HG03103 (cell line): Measurements from ENCODE around the gene SIRPD.

Experiments
- ATAC-seq: cut with Tn5 transposase; IDR thresholded peaks from one replicate; pipeline ENCODE4 v1.9.1; 2021; ENCODE audit warnings: low read depth; ENCODE audit not compliant: unreplicated experiment

SIRPD gene

GRCh38 chr20:1538655-1539054 is 18.9 kb downstream of the SIRPD start:
- ATAC-seq = no peak

- ATAC-seq = no peak
These were observed 19.8 kb downstream of the SIRPD start for GRCh38 chr20:1537731-1538058.

DNA sequence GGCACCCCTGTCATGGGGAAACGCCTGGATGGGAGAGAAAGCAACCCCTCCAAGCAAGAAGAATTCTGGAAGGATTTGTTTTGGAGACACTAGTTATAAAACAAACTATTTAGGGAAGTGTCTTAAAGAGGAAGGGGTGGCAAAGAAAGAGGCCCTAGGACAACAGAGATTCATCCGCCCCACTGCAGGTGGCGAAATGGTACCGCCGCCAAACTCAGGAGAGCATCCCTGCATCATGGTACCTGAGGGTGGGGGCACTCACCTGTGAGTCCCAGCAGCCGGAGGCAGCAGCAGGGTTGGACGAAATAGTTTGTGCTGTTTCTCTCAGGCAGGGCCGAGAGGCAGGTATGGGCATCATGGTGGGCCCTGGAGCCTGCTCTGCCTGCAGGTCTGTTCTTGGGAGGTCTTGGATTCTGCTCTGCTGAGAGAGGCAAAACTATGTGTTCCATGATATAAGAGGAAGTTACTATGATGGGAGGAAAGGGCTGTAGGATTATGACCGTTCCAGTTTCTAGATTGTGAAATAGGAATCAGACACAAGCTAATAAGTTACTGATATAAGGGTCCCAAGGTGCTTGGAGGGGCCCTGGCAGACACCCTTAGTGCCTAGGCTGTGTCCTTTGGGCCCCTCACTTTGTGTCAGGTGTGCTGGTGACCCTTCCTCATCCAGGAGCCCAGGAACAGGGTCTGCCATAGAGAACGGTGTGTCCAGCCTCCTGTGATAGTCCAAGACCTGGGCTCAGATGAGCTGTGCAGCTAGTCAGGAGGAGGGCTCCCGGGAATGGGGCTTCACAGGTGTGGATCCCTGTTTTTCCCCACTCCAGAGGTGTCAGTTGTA is 20.4 kb downstream of the SIRPD start:
- ATAC-seq = no peak

DNA sequence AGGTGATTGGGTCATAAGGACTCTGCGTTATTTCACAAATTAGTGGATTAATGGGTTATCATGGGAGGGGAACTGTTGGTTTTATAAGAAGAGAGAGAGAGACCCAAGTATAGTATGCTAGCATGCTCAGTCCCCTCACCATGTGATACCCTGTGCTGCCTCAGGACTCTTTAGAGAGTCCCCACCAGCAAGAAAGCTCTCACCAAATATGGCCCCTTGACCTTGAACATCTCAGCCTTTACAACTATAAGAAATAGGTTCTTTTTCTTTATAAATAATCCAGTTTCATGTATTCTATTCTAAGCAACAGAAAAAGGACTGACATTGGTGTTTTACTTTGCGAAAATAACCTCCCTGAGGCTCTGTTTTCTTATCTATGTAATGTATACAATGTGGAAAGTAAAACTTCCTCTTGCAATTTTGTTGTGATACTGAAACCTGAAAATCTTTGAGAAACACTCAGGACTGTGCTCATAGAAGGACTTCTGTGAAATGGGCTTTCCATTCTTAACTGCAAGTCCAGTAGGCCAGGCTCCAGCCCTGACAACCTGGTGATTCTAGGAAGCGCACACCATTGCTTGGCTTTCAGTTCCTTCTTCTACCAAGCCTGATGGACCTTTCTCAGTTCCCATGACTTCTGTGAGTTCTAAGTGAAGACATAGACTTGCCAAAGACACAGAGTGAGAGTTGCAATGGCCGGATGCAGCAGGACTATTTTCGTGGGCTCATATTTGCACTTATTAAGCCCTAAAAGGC is 21.9 kb downstream of the SIRPD start:
- peak; percentile 79 for ATAC-seq

DNA sequence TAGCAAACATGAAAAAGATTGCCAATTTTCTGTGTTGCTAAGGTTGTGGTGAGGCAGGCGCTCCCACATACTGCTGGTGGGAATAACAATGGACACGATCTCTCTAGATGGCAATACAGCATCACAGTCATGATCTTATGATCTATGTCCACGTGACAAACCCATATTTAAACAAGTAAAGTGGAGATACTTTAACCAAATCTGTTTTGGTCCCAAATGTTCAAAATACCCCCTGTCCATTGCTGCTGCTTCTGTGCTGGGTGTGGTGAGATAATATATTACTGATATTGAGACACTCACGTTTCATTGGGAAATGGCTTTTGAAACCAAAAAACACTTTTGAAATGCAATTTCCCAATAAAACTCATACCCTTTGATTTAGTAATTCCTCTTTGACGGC is 23.0 kb downstream of the SIRPD start:
- ATAC-seq = no peak

DNA sequence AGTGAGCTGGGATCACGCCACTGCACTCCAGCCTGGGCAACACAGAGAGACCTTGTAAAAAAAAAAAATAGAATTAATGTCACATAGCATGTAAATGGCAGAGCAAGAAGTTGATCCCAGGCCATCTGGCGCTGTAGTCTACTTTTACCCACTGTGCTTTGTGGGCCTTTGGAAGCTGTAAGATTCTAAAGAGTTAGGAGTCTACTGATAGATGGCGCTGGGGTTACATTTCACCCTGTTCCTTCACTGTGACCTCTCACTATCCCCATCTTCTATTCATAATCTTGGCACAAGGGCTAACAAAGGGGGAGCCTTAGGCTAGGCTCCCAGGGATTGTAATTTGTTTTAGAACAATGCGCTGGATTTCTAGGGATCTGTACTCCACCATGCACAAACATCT is 24.4 kb downstream of the SIRPD start:
- ATAC-seq = no peak

DNA sequence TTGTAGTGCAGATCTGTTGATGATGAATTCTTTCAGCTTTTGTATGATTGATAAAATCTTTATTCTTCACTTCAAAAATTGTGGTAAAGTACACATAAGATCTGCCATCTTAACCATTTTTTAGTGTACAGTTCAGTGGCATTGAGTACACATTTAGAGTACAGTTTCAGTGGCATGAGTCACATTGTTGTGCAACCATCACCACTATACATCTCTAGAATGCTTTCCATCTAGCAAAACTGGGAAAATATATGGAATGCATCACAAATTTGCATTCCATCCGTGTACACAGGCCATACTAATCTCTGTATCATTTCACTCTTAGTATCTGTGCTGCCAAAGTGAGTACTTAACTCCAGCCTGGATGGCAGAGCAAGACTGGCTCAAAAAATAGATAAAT is 28.7 kb downstream of the SIRPD start:
- ATAC-seq = no peak

GRCh38 chr20:1527923-1528322 is 29.6 kb downstream of the SIRPD start:
- no peak for ATAC-seq

- ATAC-seq = no peak
These were observed 30.6 kb downstream of the SIRPD start for GRCh38 chr20:1526896-1527295.

GRCh38 chr20:1526310-1526709 is 31.2 kb downstream of the SIRPD start:
- ATAC-seq = no peak

- no peak for ATAC-seq
These were observed 33.5 kb downstream of the SIRPD start for GRCh38 chr20:1524004-1524403.

- ATAC-seq = no peak
These were observed 40.5 kb downstream of the SIRPD start for GRCh38 chr20:1517010-1517409.

DNA sequence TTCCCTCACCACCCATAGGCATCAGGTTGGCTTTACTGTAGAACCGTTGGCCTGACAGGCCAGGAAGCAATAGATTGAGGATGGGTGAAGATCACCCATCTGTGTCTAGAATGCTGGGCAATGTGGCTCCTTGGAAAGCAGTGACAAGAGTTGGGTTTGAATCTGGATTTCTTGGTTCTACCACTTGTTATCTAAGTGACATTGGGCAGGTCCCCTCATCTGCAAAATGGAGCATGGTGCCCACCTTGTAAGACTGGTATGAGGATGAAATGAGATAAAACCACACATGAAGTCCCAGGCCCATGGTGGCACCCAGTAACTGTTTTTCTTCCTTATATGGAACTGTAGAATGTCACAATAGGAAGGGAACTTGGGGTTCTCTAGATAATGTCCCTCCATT is 43.7 kb downstream of the SIRPD start:
- ATAC-seq = no peak

DNA sequence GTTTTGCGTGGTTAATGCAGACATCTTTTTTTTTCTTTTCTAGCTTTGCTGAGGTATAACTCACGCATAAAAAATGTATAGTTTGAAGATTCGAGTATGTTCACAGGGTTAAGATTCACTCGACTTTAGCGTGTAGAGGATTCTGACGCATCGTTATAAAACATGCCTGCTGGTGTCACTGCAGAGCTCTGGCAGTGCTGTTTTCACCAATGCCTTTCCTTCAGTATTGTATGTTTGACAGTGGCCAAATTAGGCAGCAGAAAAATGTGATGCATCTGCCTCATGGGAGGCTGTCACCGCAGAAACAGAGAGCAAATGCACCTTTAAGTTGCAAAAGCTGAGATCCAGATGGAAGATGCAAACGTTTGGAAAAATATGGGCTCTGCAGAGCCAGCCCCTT is 48.3 kb downstream of the SIRPD start:
- ATAC-seq = no peak

GRCh38 chr20:1508574-1508973 is 48.9 kb downstream of the SIRPD start:
- no peak for ATAC-seq

GRCh38 chr20:1507276-1507675 is 50.2 kb downstream of the SIRPD start:
- no peak for ATAC-seq

GRCh38 chr20:1505871-1506270 is 51.6 kb downstream of the SIRPD start:
- ATAC-seq = no peak

GRCh38 chr20:1505361-1505760 is 52.1 kb downstream of the SIRPD start:
- no peak for ATAC-seq

GRCh38 chr20:1503564-1504227 is 53.8 kb downstream of the SIRPD start:
- peak; percentile 96 for ATAC-seq

GRCh38 chr20:1500496-1500895 is 57.0 kb downstream of the SIRPD start:
- no peak for ATAC-seq

GRCh38 chr20:1499528-1500420 is 57.7 kb downstream of the SIRPD start:
- no peak for ATAC-seq
